ENCODE data around the gene CPNE4.

CPNE4 gene

GRCh38 chr3:131856171-131856570 lies 178.6 kb downstream of the CPNE4 start:
- DNase-seq: no peak

- DNase-seq: no peak
Measured at GRCh38 chr3:131850223-131850622, 184.6 kb downstream of the CPNE4 start.

- no peak for DNase-seq
Measured at GRCh38 chr3:131849616-131850015, 185.2 kb downstream of the CPNE4 start.

- no peak for DNase-seq
Measured at GRCh38 chr3:131847966-131848510, 186.8 kb downstream of the CPNE4 start.

- DNase-seq: no peak
Measured at GRCh38 chr3:131846296-131846924, 188.4 kb downstream of the CPNE4 start.

- DNase-seq: no peak
Measured at GRCh38 chr3:131843174-131843573, 191.6 kb downstream of the CPNE4 start.

- DNase-seq: no peak
Measured at GRCh38 chr3:131840156-131840797, 194.5 kb downstream of the CPNE4 start.

- DNase-seq: no peak
Measured at GRCh38 chr3:131835906-131836305, 198.9 kb downstream of the CPNE4 start.

- DNase-seq: no peak
Measured at GRCh38 chr3:131831608-131832007, 203.2 kb downstream of the CPNE4 start.

- no peak for DNase-seq
Measured at GRCh38 chr3:131821191-131821762, 213.5 kb downstream of the CPNE4 start.

- no peak for DNase-seq
Measured at GRCh38 chr3:131819381-131820055, 215.3 kb downstream of the CPNE4 start.

GRCh38 chr3:131812433-131812832 lies 222.4 kb downstream of the CPNE4 start:
- DNase-seq: no peak

- DNase-seq: no peak
Measured at GRCh38 chr3:131811481-131811880, 223.3 kb downstream of the CPNE4 start.

- DNase-seq: no peak
Measured at GRCh38 chr3:131807822-131808221, 227.0 kb downstream of the CPNE4 start.

GRCh38 chr3:131806736-131807135 lies 228.1 kb downstream of the CPNE4 start:
- no peak for DNase-seq

GRCh38 chr3:131804565-131805133 lies 230.2 kb downstream of the CPNE4 start:
- DNase-seq: no peak

- no peak for DNase-seq
Measured at GRCh38 chr3:131803113-131803512, 231.7 kb downstream of the CPNE4 start.

- no peak for DNase-seq
Measured at GRCh38 chr3:131802029-131802428, 232.8 kb downstream of the CPNE4 start.

GRCh38 chr3:131801566-131801965 lies 233.2 kb downstream of the CPNE4 start:
- DNase-seq: no peak

- no peak for DNase-seq
Measured at GRCh38 chr3:131797776-131798175, 237.0 kb downstream of the CPNE4 start.

GRCh38 chr3:131796558-131797198 lies 238.1 kb downstream of the CPNE4 start:
- DNase-seq: no peak

- no peak for DNase-seq
Measured at GRCh38 chr3:131796111-131796510, 238.7 kb downstream of the CPNE4 start.
